ENCODE results near the gene ARID4B. TPM values are rescaled to one million over a fixed set of nuclear protein-coding genes. Genes with fewer than 3 reads are reported as not detected.
"Not testable (repeated sequence)": the region's sequence is repeated elsewhere in the genome, so short reads cannot be mapped to it uniquely, and the experiment has no call there.

Gene ARID4B
- total and polyA plus RNA-seq, 2 donors from 2014 or later = 6.6 to 50.3 TPM

DNA sequence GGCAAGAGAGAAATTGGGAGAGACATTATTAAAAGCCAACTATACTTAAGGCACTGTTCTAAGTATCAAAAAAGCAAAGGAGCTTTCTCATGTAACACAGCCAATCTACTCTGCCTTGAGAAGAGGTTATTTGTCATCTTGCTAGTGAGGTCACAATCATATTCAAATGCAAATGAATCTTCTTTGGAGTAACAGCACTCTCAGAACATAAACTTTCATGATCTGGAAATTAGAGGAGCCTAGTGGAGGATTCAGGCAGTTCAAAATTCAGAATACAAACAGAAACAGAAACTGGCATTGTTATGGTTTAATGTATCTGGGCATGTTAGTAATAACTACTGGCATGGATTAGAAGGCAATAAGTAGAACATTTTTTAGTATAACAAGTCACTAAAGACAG is 57.4 kb downstream of the ARID4B start:
- FAIRE-seq (no peak), DNase-seq (no peak)
- no peak overlapping the region for H3K27ac ChIP-seq (ENCODE audit: low read depth in 2 of 2, low read length in 2 of 2)
- H3K36me3 ChIP-seq (ENCODE audit: control insufficient read depth in 2 of 3, insufficient read depth in 3 of 3, low read length in 3 of 3) = no peaks in the 10 kb centered on the region
- H3K9ac ChIP-seq (ENCODE audit: low read length in 3 of 3) = no peak overlapping the region
- no peaks in the 10 kb centered on the region for H3K27me3 ChIP-seq (ENCODE audit: control insufficient read depth, insufficient read depth, low read length)
- H3K4me3 ChIP-seq (ENCODE audit: low read length in 3 of 3) = no peak overlapping the region
- TF ChIP-seq, protein P1, sequence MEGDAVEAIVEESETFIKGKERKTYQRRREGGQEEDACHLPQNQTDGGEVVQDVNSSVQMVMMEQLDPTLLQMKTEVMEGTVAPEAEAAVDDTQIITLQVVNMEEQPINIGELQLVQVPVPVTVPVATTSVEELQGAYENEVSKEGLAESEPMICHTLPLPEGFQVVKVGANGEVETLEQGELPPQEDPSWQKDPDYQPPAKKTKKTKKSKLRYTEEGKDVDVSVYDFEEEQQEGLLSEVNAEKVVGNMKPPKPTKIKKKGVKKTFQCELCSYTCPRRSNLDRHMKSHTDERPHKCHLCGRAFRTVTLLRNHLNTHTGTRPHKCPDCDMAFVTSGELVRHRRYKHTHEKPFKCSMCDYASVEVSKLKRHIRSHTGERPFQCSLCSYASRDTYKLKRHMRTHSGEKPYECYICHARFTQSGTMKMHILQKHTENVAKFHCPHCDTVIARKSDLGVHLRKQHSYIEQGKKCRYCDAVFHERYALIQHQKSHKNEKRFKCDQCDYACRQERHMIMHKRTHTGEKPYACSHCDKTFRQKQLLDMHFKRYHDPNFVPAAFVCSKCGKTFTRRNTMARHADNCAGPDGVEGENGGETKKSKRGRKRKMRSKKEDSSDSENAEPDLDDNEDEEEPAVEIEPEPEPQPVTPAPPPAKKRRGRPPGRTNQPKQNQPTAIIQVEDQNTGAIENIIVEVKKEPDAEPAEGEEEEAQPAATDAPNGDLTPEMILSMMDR (IDR thresholded peaks at IDR 0.05; ENCODE audit: borderline replicate concordance, extremely low read depth, insufficient read depth) = no peak
- H3K4me1 ChIP-seq (ENCODE audit: control insufficient read depth in 2 of 3, insufficient read depth in 2 of 3, low read depth in 1 of 3, low read length in 3 of 3) = peaks cover 0 to 7% (median 2%) of the 10 kb centered on the region in 3 donors
- no peaks in the 10 kb centered on the region for H3K9me3 ChIP-seq (ENCODE audit: control insufficient read depth in 2 of 3, insufficient read depth in 1 of 3, low read length in 3 of 3)
- intact Hi-C loops (cut with DNase I) = no loop called here

DNA sequence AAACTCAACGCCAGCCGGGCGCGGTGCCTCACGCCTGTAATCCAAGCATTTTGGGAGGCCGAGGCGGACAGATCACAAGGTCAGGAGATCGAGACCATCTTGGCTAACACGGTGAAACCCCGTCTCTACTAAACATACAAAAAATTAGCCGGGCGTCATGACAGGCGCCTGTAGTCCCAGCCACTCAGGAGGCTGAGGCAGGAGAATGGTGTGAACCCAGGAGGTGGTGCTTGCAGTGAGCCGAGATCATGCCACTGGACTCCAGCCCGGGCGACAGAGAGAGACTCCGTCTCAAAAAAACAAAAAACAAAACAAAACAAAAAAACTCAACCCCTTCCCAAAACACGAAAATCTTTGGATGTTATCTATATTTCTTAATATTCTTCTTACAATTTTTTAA is 58.0 kb downstream of the ARID4B start:
- H3K4me1 ChIP-seq (ENCODE audit: control insufficient read depth in 2 of 3, insufficient read depth in 2 of 3, low read depth in 1 of 3, low read length in 3 of 3); H3K9me3 ChIP-seq (ENCODE audit: control insufficient read depth in 2 of 3, insufficient read depth in 1 of 3, low read length in 3 of 3); FAIRE-seq; H3K36me3 ChIP-seq (ENCODE audit: control insufficient read depth in 2 of 3, insufficient read depth in 3 of 3, low read length in 3 of 3); H3K27ac ChIP-seq (ENCODE audit: low read depth in 2 of 2, low read length in 2 of 2); H3K9ac ChIP-seq (ENCODE audit: low read length in 3 of 3); H3K4me3 ChIP-seq (ENCODE audit: low read length in 3 of 3); H3K27me3 ChIP-seq (ENCODE audit: control insufficient read depth, insufficient read depth, low read length); intact Hi-C loops (cut with DNase I); DNase-seq: not testable (repeated sequence)

DNA sequence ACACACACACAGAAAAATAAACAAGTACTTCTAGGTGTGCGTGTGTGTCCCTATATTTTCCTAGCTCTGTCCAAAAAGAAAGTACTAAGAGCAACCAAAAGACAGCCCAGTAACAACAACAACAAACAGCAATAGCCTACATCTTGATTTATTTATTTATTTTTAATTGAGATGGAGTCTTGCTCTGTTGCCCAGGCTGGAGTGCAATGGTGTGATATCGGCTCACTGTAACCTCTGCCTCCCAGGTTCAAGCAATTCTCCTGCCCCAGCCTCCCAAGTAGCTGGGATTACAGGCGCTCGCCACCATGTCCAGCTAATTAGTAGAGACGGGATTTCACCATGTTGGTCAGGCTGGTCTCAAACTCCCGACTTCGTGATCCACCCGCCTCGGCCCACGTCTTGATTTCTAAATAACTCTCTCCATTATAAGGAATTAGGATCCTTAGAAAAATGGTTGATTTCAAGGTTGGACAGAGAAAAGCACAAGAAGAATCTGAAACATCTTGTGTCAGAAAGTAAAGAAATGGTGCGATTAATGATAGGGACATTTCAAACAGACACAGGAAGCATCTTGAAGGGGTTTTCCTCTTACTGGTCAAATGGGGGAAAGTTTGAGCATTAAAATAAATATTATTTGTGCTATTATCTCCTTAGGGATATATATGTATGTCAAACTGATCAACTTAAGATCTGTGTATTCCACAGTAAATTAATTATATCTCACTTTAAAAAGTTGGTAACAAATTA is 59.4 kb downstream of the ARID4B start:
- no peaks in the 10 kb centered on the region for H3K36me3 ChIP-seq (ENCODE audit: control insufficient read depth in 2 of 3, insufficient read depth in 3 of 3, low read length in 3 of 3)
- H3K9ac ChIP-seq (ENCODE audit: low read length in 3 of 3) = no peak overlapping the region
- no peak overlapping the region for H3K27ac ChIP-seq (ENCODE audit: low read depth in 2 of 2, low read length in 2 of 2)
- TF ChIP-seq, protein P1 (IDR thresholded peaks at IDR 0.05; ENCODE audit: borderline replicate concordance, extremely low read depth, insufficient read depth) = no peak
- no peaks in the 10 kb centered on the region for H3K9me3 ChIP-seq (ENCODE audit: control insufficient read depth in 2 of 3, insufficient read depth in 1 of 3, low read length in 3 of 3)
- FAIRE-seq (no peak), DNase-seq (no peak)
- peaks cover 0 to 7% (median 0%) of the 10 kb centered on the region in 3 donors for H3K4me1 ChIP-seq (ENCODE audit: control insufficient read depth in 2 of 3, insufficient read depth in 2 of 3, low read depth in 1 of 3, low read length in 3 of 3)
- intact Hi-C loops (cut with DNase I) = no loop called here
- no peak overlapping the region for H3K4me3 ChIP-seq (ENCODE audit: low read length in 3 of 3)
- H3K27me3 ChIP-seq (ENCODE audit: control insufficient read depth, insufficient read depth, low read length) = no peaks in the 10 kb centered on the region

DNA sequence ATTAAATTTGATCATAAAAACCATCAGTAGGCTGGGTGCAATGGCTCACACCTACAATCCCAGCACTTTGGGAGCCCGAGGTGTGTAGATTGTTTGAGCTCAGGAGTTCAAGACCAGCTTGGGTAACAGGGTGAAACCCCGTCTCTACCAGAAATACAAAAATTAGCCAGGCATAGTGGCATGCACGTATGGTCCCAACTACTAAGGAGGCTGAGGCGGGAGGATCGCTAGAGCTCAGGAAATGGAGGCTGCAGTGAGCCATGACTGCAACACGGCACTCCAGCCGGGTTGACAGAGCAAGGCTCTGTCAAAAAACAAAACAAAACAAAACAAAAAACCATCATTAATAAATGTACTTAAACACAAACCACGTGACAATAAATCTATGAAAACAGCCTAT is 61.0 kb downstream of the ARID4B start:
- Histone ChIP-seq H3K4me3 (ENCODE audit: low read length in 3 of 3) (no peak overlapping the region), H3K4me1 (ENCODE audit: control insufficient read depth in 2 of 3, insufficient read depth in 2 of 3, low read depth in 1 of 3, low read length in 3 of 3) (peaks cover 0 to 7% (median 0%) of the 10 kb centered on the region in 3 donors), H3K36me3 (ENCODE audit: control insufficient read depth in 2 of 3, insufficient read depth in 3 of 3, low read length in 3 of 3) (no peaks in the 10 kb centered on the region), H3K9ac (ENCODE audit: low read length in 3 of 3) (no peak overlapping the region), H3K27me3 (ENCODE audit: control insufficient read depth, insufficient read depth, low read length) (no peaks in the 10 kb centered on the region), H3K27ac (ENCODE audit: low read depth in 2 of 2, low read length in 2 of 2) (no peak overlapping the region), H3K9me3 (ENCODE audit: control insufficient read depth in 2 of 3, insufficient read depth in 1 of 3, low read length in 3 of 3) (no peaks in the 10 kb centered on the region)
- DNase-seq (no peak), FAIRE-seq (no peak)
- intact Hi-C loops (cut with DNase I) = no loop called here
- TF ChIP-seq, protein P1 (IDR thresholded peaks at IDR 0.05; ENCODE audit: borderline replicate concordance, extremely low read depth, insufficient read depth) = no peak
